Hepatocyte (in vitro differentiated cells): Measurements from ENCODE around the gene SCGB3A1. TPM values are rescaled to one million over a fixed set of nuclear protein-coding genes. Genes with fewer than 3 reads are reported as not detected.

ENCODE experiments used
- DNase-seq: peaks from one replicate; pipeline ENCODE4 v3.0.0-alpha.2; 2016; ENCODE audit warnings: low spot score
- H2AFZ ChIP-seq: fragments of 200-600 bp; sonication (generic); 2 replicates; pipeline ENCODE4 v1.6.0; 2016; ENCODE audit warnings: antibody characterized with exemption, mild to moderate bottlenecking
- H3K27ac ChIP-seq: fragments of 200-600 bp; sonication (generic); 2 replicates; pipeline ENCODE4 v1.5.1; 2016; ENCODE audit warnings: mild to moderate bottlenecking
- H3K27me3 ChIP-seq: fragments of 200-600 bp; sonication (generic); 2 replicates; pipeline ENCODE4 v1.6.1; 2016
- H3K36me3 ChIP-seq: fragments of 200-600 bp; sonication (generic); replicated peaks from 2 replicates; pipeline ENCODE4 v1.5.1; 2016; ENCODE audit warnings: low read depth; ENCODE audit not compliant: insufficient read depth
- H3K4me1 ChIP-seq: fragments of 200-600 bp; sonication (generic); 2 replicates; pipeline ENCODE4 v1.5.1; 2016; ENCODE audit warnings: mild to moderate bottlenecking, moderate library complexity; ENCODE audit not compliant: insufficient read depth
- H3K4me2 ChIP-seq: fragments of 200-600 bp; sonication (generic); 2 replicates; pipeline ENCODE4 v1.6.0; 2016
- H3K4me3 ChIP-seq: fragments of 200-600 bp; sonication (generic); 2 replicates; pipeline ENCODE4 v1.5.1; 2016; ENCODE audit warnings: mild to moderate bottlenecking
- H3K79me2 ChIP-seq: fragments of 200-600 bp; sonication (generic); 2 replicates; pipeline ENCODE4 v1.6.0; 2017; ENCODE audit warnings: mild to moderate bottlenecking
- H3K9me2 ChIP-seq: fragments of 200-600 bp; sonication (generic); replicated peaks from 2 replicates; pipeline ENCODE4 v1.6.0; 2017; ENCODE audit warnings: mild to moderate bottlenecking; ENCODE audit not compliant: insufficient read depth
- H3K9me3 ChIP-seq: fragments of 200-600 bp; sonication (generic); 2 replicates; pipeline ENCODE4 v1.5.1; 2016; ENCODE audit warnings: low read depth, mild to moderate bottlenecking
- H4K20me1 ChIP-seq: fragments of 200-600 bp; sonication (generic); 2 replicates; pipeline ENCODE4 v1.6.0; 2016; ENCODE audit warnings: mild to moderate bottlenecking; ENCODE audit not compliant: insufficient read depth, poor library complexity, severe bottlenecking
- EZH2 ChIP-seq: fragments of 200-600 bp; sonication (generic); IDR thresholded peaks from 2 replicates; pipeline ENCODE4 v1.6.1; 2016; ENCODE audit warnings: antibody characterized with exemption, mild to moderate bottlenecking, borderline replicate concordance
- EZH2phosphoT487 ChIP-seq: fragments of 200-600 bp; sonication (generic); IDR thresholded peaks from one replicate; pipeline ENCODE4 v1.6.1; 2018; ENCODE audit warnings: antibody characterized with exemption, mild to moderate bottlenecking, low read depth, moderate library complexity; ENCODE audit not compliant: unreplicated experiment, severe bottlenecking
- WGBS: methylation state at CpG from one replicate; pipeline ENCODE4 v1.1.6; 2016; ENCODE audit warnings: low lambda C conversion rate; ENCODE audit errors: missing lambda C conversion rate; 5-methylcytosine and 5-hydroxymethylcytosine counted together
- polyA plus RNA-seq: library from polyadenylated mRNA; unstranded; fragments of >200 nt; fragmentation: Nextera tagmentation; extraction: Ambion mirVana; gene quantifications from 2 replicates; pipeline ENCODE4 v1.2.1, GENCODE V29; 2016
- total RNA-seq: library from RNA; depleted of rRNA; stranded (reverse); fragments of >200 nt; gene quantifications from 2 replicates; pipeline ENCODE4 v1.2.3, GENCODE V29; 2014
- TF ChIP-seq, protein P1 (sequence below): fragments of 200-600 bp; sonication (generic); IDR thresholded peaks from 2 replicates; pipeline ENCODE4 v1.5.1; 2016; ENCODE audit warnings: antibody characterized with exemption, mild to moderate bottlenecking; ENCODE audit not compliant: poor library complexity

Gene SCGB3A1
- total and polyA plus RNA-seq, 2 experiments from 2014 or later = not detected

- Histone ChIP-seq H3K4me3 (no peak overlapping the region), H3K79me2 (no peaks in the 10 kb centered on the region), H4K20me1 (no peaks in the 10 kb centered on the region), H3K4me2 (no peak overlapping the region), H3K9me3 (no peaks in the 10 kb centered on the region), H2AFZ (no peak overlapping the region), H3K9me2 (no peaks in the 10 kb centered on the region), H3K27me3 (no peaks in the 10 kb centered on the region), H3K36me3 (no peaks in the 10 kb centered on the region), H3K4me1 (no peaks in the 10 kb centered on the region), H3K27ac (no peak overlapping the region)
- WGBS = 89% methylated on average over 40 of the region's 44 CpGs
- no peak for DNase-seq
- TF ChIP-seq, protein P1, sequence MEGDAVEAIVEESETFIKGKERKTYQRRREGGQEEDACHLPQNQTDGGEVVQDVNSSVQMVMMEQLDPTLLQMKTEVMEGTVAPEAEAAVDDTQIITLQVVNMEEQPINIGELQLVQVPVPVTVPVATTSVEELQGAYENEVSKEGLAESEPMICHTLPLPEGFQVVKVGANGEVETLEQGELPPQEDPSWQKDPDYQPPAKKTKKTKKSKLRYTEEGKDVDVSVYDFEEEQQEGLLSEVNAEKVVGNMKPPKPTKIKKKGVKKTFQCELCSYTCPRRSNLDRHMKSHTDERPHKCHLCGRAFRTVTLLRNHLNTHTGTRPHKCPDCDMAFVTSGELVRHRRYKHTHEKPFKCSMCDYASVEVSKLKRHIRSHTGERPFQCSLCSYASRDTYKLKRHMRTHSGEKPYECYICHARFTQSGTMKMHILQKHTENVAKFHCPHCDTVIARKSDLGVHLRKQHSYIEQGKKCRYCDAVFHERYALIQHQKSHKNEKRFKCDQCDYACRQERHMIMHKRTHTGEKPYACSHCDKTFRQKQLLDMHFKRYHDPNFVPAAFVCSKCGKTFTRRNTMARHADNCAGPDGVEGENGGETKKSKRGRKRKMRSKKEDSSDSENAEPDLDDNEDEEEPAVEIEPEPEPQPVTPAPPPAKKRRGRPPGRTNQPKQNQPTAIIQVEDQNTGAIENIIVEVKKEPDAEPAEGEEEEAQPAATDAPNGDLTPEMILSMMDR = no peak
- TF ChIP-seq EZH2phosphoT487 (no peak), EZH2 (no peak)
Measured at GRCh38 chr5:180628827-180629750, 37.8 kb upstream of the SCGB3A1 start.

- Histone ChIP-seq H3K9me2 (no peaks in the 10 kb centered on the region), H3K9me3 (no peaks in the 10 kb centered on the region), H3K27ac (no peak overlapping the region), H2AFZ (no peak overlapping the region), H3K4me3 (no peak overlapping the region), H3K27me3 (no peaks in the 10 kb centered on the region), H4K20me1 (no peaks in the 10 kb centered on the region), H3K79me2 (no peaks in the 10 kb centered on the region), H3K4me2 (no peak overlapping the region), H3K4me1 (no peaks in the 10 kb centered on the region), H3K36me3 (no peaks in the 10 kb centered on the region)
- 78% methylated on average over 14 of the region's 14 CpGs for WGBS
- TF ChIP-seq, protein P1 = no peak
- TF ChIP-seq EZH2 (no peak), EZH2phosphoT487 (no peak)
- no peak for DNase-seq
Measured at GRCh38 chr5:180628211-180628610, 36.9 kb upstream of the SCGB3A1 start.

DNA sequence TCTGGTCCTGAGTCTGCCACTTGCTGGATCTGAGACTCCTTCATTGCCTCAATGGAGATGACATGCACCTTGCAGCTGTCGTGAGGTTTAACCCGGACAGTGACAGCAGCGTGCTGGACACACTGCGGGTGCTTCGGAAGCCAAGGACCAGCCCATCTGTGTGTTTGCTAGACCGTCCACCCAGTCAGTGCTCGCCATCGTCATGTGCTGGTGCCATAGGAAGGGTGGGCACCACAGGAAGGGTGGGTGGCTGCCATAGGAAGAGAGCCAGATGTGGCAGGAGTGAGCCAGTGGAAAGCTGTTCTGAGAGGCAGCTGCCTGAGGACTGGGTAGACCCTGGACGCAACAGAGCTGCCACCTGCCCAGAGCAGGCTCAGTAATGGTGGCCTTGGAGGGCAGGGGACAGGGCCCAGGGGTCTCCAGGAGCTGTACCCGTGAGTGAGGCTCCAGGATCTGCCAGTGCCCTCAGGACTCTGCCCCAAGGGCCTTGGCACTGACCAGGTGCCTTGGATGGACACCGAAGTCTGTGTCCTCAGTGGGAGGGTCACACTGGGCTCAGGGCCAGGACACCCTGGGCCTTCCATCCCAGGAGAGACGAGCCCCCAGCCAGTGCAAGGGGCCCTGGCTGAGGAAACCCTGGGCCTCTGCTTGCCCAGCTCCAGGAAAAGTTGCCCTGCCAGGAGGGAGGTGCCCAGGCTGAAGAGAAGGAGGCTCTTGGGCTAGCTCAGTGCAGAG, 36.3 kb upstream of the SCGB3A1 start:
- H3K27ac ChIP-seq = no peak overlapping the region
- no peak overlapping the region for H2AFZ ChIP-seq
- no peaks in the 10 kb centered on the region for H3K4me1 ChIP-seq
- H3K27me3 ChIP-seq = no peaks in the 10 kb centered on the region
- H3K36me3 ChIP-seq = no peaks in the 10 kb centered on the region
- no peak for DNase-seq
- H3K9me2 ChIP-seq = no peaks in the 10 kb centered on the region
- TF ChIP-seq EZH2phosphoT487 (no peak), EZH2 (no peak)
- TF ChIP-seq, protein P1 = no peak
- no peaks in the 10 kb centered on the region for H4K20me1 ChIP-seq
- no peaks in the 10 kb centered on the region for H3K79me2 ChIP-seq
- no peak overlapping the region for H3K4me3 ChIP-seq
- 95% methylated on average over 11 of the region's 12 CpGs for WGBS
- H3K4me2 ChIP-seq = no peak overlapping the region
- no peaks in the 10 kb centered on the region for H3K9me3 ChIP-seq
